Measurements from ENCODE around the gene WNT3.
"Not testable (repeated sequence)": the region's sequence is repeated elsewhere in the genome, so short reads cannot be mapped to it uniquely, and the experiment has no call there.

WNT3 gene

DNA sequence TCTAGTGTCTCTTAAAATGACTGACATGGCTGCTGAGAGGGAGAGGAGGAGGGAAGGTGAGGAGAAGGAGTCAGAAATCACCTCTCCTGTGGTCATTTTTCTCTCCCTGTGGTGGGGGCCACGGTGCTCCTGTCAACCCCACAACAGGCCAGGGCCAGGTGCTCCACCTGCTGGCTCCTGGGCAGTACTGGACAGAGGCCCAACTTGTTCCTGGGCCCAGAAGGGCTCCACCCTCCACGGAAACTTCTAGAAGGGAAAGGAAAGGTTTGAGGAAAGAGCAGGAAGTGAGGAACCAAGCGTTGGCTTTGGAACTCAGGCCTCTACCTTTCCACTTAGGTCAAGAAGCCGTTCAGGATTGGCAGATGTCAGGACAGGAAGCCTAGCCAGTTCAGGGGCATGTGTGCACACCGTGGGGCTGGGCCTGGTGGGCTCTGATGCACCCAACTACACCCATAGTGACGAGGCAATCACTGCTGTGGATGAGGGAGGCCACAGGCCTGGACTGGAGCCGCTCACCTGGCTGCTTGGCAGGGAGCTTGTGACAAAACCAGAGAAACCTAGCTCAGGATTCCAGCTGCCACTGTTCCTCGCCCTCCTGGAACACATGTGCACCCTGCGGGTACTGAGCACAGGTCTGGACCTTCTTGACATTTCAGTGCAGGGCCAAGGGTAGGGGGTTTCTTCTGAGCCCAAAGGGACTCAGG is 36.1 kb downstream of the WNT3 start:
- no peak for DNase-seq

DNA sequence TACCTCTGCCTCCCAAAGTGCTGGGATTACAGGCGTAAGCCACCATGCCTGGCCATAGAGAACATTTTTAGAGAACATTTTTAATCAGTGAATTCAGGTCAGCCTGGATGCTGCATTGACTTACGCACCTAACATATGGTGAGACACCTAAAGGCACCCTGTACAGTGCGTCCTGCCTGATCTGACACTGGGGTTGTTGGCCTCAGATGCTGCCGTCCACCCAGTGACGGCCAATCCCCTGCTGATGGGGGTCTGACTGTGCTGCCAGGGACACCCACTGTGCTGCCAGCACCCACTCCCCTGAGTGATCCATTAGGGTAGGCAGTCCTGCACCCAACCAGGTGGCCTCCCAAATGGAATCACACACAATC is 38.5 kb downstream of the WNT3 start:
- no peak for DNase-seq

DNA sequence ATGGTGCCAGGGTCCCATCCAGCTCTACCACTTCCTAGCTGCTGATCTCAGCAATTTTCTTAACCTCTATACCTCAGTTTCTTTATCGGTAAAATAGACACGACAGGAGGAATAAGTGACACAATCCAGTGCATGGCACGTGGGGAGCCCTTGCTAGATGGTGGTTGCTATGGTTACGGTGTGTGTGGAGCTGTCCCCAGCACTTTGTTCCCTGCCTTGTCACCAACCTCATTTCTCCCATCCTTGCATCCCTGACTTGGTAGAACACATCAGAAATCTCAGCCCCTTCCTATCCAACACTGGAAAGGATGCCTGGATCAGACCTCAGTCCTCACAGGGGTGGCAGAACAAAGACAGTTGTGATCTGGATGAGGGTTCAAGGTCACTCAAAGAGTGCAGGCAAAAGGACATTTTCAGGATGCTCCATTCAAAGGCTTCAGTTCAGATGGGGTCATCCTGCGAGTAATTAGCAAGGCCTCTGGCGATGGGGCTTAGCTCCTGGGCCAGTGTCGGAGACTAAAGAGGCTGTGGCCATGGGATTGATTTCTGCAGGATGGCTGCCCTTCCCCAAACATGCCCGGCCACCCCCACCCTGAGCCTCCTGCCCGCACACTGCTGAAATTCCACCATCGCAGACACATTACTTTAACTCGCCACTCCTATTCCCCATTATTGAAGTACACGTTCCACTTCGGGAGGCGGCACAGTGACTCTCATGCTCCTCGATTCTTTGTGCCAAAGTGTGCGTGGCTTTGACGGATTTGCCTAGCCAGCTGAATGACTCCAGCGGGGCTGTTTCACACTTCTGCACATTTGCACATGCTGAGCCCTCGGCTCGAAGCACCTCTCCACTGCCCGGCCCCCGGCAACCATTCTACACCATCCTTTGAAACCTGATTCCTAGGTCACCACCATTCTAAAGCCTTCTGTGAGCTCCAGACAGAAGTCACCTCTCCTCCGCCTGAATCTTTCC is 40.3 kb downstream of the WNT3 start:
- no peak for DNase-seq

DNA sequence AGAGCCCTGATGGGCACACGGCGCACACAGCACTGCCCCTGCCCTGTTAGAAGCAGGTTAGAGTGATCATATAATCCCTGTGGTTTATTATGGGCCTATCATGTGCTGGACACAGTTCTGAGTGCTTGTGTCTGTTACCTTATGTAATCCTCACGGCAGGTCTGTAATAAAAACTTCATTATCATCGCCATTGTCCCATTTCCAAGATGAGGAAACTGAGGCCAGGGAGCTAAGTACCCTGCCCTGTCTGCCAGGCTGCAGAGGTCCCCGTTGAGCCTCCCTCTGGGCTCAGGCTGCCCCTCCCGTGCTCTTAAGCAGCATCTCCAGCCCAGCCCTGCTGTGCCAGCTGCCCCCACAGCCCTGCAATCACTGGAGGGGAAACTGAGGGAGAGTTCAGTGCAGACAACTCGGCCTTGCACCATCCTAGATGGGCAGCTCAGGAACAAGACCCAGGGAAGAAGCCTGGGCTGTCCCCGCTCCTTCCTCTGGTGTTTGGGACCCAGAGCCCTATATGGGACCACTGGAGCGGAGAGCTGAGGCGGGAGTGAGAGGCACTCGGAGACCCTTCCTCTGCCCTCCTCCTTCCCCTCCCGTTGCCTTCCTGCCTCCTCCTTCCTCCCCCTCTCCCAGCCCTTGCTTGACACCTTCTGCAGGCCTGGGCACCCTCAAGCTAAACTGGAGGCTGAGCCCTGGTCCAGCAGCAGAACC is 42.0 kb downstream of the WNT3 start:
- no peak for DNase-seq

DNA sequence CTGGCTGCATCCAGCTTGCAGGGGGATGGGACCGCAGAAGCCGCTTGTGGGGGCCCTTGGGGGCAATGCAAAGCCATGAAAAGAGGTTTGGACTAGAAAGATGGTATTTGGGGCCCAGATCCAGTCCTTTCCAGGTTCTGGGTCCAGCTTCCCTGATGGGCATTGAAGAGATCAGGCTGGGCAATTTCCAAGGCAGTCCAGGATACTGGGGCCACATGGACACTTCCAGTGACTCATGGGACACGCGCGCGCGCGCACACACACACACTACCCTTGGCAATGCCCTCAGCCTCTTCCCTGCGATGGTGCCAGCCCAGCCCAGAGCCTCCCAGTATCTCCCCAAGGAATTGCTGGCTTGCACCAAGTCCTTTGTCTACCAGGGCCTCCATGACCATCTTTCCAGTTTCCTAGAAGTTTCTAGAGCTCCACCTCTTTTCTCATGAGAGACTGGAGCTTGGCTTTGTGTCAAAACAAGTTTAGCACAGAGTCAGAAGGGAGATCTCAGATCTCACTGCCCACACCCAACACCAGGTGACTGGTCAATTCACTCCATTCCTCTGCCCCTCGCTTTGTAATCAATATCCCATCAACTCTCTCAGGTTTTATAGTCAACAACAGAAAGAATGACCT is 44.3 kb downstream of the WNT3 start:
- no peak for DNase-seq

DNA sequence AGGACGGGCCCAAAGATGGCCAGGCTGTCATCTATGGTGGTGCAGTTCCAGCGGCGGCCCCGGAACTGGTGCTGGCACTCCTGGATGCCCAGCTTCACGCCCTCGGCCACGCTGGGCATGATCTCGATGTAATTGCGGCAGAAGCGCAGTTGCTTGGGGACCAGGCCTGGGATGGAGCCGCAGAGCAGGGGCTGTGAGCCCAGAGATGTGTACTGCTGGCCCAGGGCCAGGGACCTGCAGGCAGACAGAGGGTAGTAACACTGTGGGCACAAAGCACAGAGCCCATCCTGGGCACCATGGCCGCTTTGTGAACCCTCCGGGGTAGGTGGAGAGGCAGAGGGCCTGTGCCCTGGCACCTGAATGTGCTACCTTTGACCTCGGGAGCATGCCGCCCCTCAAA is 44.8 kb downstream of the WNT3 start:
- DNase-seq, result no peak

DNA sequence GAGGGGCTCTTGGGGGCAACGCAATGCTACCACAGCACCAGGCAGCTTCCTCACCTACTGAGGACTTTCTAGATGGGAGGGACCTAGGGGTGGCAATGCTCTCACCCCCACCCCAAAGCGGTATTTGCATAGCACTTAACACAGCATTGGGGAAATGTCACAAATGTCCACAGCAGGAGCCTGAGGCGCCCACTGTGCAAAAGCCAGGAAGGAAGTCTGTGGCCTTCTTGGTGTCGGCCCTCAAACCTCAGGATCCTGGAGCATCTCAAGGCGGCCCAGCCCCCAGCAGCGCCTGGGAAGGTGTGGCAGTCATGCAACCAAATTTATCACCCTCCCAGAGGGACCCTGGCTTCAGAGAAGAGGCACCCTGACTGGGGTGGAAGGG is 45.3 kb downstream of the WNT3 start:
- DNase-seq, result no peak

DNA sequence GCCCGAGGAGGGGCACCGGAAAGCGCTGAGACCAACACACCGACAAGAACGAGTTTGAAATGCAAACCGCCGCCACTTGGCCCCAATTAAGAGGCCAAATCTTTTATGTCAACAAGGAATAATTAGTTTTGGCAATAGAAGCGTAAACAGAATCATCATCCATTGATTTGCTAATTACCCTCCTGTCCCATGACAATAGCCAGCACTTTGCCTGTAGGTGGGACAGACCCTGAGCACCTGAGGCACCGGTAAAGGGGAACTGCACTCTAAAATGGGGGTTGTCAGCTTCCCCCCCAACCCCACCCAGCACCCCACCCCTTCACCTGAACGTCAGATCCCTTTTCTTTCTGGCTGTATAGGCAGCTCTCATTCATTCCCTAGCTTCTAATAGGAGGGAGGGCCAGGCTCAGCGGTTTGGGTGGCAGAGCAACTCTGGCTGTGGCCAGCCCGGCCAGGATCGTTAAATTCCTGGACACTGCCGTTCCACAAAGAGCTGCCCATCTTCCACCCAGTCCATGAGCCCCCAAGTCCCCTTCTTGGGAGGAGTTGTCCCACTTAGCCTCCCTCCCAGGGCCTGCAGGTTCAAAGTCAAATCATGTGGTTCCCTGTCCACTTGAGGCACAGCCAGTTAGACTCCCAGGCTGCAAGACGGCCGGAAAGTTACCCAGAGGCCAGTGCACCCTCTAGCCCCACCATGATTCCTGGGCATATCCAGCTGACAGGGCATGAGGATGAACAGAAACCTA is 45.8 kb downstream of the WNT3 start:
- no peak for DNase-seq

DNA sequence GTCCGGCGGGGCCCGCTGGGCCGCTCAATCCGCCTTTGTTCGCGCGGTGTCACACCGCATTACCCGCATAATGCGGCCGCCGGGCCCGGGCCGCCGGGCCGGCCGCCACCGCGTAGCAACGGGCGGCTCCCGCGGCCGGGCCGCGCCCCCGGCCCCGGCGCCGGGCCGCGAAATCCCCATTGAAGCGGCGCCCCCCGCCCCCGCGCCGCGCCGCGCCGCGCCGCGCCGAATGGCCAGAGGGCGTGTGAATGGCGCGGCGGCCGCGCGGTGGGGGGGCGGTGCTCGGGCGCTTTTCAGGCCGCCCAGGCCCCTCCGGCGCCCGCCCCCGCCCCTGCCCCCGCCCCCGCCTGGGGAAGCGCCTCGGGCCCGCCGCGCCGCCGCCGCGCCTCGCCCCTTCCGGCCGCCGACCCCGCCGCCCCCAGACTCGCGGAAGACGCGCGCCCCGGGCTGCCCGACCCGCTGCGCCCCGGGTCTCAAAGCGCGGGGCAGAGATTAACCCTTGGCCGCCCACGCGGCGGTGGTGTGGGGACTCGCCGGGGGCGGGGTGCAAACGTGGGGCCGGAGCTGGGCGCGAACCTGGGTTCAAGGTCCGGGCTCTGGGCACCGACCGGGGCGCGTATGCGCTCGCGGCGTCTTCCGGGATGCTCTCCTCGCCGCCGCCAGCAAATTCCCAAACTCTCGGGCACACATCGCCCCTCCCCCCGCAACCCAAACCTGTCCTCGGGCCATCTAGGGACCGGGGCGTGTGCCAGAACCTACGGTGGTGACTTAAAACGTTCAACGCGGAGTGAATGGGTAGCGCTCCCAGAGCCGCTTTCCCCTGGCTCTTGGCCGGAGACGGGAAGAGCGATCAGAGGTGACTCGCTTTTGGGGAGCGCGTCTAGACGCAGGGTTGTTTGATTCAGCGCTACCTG is 46.7 kb downstream of the WNT3 start:
- peak; percentile 23 for DNase-seq

DNA sequence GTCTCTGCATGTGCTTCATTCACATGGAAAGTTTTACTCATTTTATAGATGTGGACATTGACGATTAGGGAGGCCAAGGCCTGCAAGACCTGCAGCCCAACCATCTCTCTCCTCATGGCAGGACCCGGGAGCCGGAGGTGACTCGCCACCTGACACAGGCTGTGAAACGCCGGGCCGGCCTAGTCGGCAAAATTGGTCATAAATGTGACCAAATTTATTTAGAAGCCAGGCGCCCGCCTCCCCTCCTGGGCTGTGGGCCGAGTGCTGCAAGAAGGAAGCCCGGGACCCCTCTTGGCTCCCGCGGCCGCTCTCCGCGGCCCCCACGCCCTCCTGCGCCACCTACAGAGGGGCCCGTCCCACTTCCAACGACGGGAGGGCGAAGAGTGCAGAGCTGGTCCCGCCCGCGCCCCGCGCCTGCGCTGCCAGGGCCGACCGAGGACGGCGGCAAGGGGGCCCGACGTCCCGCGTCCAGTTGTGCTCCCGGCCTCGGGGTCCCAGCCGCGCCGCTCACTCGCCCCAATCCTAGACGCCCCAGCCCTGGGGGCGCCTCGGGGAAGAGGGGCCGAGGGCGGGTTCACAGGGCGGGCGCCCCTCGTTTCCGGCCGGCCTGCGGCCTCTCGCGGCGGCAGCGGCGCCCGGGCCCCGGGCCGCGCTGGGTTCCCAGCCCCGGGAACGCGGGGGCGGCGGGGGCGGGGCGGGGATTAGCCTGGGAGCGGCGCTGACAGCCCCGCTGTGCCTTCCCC is 47.5 kb downstream of the WNT3 start:
- peak; percentile 20 for DNase-seq

DNA sequence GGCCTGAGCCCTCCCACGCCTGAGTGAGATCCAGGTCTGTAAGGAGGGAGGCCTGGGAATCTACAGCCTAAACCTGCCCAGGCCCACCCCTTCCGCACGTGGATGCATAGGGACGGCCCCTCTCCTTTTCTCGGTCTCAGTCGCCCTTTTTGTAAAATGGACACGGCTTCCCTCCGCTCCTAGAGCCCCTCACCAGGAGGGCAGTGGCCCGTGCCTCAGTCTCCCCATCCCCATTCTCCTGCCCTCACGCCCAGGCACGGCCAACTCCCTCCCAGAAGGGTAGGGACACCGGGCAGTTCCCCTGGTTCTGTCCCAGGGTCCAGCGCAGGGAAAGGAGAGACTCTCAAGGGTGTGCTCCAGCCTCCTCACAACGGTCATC is 48.1 kb downstream of the WNT3 start:
- no peak for DNase-seq

DNA sequence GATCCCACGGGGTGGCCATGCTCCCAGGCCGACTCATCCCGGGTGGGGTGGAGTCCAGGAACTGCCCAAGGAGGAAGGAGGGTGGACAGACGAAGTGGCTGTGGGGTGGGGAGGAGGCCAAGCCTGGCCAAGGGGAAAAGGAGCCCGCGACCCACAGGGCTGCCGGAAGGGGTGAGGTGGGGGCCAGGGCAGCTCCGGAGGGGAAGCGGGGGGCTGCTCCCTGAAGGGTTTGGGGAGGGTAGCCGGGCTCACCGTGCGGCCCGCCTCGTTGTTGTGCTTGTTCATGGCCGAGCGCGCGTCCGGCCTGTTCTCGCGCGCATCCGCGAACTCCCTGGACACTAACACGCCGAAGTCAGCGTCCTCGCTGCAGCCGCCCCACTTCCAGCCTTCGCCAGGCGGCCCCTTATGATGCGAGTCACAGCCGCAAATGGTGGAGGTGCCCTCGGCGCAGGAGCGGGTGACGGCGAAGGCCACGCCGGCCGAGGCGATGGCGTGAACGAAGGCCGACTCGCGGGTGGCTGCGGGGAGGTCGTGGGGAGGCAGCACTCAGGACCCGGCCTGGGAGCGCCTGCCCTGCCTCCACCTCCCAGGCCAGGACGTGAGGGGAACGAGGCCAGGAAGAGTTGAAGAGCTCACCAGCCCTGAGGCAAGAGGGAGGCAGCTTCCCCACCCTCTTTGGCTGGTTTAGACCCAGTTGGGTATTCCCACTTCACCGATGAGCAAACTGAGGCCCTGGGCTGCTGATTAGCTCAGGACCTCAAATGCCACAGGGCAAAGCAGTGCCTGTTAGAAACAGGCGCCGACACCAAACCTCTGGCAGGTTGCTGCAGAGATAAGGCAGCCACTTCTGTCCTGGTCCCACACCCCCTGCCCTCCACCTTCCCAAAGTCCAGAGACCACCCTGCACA is 48.7 kb downstream of the WNT3 start:
- no peak for DNase-seq

DNA sequence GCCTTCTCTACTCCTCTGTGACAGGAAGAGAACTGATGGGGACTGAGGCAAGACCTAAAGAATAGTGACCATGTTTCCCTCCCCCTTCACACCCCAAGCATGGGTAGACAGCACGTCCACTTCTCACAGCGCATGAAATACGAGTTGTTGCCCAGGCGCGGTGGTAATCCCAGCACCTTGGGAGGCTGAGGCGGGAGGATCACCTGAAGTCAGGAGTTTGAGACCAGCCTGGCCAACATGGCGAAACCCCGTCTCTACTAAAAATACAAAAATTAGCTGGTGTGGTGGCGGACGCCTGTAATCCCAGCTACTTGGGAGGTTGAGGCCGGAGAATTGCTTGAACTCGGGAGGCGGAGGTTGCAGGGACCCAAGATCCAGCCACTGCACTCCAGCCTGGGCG is 49.6 kb downstream of the WNT3 start:
- not testable (repeated sequence) for DNase-seq

DNA sequence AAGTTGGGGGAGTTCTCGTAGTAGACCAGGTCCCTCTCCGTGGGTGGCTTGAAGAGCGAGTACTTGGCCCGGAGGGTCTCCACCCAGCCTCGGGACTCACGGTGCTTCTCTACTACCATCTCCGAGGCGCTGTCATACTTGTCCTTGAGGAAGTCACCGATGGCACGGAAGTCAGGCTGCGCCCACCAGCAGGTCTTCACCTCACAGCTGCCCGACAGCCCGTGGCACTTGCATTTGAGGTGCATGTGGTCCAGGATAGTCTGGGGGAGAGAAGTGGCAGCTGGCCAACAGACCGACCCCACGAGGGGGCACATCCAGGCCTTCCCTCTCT is 50.0 kb downstream of the WNT3 start:
- no peak for DNase-seq

DNA sequence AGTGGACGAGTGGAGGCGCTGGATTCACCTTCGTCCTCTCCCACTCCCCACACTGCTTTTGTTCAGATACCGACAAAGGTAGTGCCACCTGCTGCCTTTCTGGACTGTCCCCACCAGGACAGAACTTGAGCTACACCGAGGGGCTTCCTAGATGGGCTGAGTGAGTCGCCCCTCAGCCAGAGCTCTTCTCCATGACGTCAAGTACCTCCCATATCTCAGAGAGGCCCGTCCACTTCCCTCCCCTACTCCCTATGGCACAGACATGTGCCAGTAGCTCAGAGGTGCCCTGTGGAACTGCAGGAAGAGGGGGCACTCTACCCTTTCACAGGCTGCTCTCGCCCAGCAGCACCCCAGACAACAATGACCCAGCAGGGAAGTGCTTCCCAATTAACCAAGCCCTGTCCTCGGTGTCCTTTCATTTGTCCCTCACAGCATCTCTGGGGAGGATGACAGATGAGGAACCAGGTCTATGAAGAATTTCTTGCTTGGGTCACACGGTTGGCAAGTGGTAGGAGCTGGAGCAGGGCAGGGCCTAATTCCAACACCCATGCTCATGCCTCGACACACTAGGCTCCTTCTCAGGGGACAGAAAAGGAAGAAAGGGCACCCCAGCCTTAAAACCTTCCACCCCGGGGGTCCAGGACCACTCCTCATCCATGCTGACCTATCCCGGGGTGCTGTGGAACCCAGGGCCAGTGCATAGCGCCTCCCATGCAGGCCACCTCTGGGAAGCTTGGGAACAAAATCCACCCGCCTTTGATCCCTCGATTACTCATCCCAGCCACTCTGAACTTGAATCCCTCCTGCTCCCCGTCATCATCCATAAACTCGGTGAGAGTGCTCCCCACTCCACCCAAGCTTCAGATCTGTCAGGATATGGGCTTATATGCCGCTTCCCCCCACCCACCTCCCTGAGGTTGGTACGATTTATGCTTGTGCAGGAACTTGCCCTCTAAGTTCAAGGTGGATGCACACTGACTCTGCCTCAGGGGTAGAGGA is 51.7 kb downstream of the WNT3 start:
- DNase-seq, result no peak

DNA sequence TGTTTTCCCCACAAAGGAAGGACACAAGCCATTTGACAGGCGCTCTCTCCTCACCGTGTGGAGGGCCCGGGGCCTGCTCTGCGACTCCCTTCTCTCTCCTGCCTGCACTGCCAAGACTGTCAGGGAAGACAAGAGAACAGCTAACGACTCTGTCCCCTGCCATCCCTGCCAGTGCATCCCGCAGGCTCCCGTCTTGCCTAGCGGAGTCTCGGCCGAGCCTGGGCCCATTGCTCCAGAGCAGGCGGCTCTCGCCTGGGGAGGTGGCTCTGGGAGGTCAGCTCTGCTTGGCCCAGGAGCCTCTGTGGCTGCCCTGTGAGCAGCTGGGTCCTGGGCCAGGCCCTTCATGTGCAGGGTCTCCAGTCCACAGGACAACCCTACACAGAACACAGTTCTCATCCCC is 53.0 kb downstream of the WNT3 start:
- DNase-seq, result no peak

DNA sequence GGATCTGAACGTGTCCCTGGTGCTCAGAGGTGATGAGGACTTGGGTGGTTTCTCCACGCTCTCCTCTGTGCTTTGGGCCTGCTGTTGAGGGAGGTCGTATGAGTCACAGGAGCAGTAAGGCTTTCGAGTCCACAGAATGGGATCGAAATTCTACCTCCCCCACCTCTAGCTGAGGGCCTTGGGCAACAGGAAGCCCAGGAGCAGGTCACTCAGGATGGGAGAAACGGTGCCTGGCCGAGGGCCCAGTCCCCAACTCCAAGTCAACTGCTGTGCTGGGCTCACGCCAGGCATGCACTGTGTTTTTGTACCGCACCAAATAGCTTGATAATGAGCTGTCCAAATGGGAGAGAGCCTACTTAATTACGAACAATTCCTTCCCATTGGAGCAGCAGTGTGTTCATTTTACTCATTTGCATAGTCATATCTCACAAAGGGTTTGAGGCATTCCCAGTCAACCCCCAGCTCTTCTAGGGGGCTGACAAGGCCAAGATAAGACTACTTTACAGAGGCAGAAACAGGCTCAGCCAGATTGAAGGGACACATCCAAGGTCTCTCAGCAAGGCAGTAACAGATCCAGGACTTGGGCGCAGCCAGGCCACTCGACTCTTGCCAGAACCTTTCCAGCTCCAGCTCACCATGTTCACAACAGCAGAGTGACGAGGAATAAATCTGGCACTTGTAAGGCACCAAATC is 53.6 kb downstream of the WNT3 start:
- no peak for DNase-seq

Data from NCI-H2171 (cell line).